Stimulated activated effector memory CD8-positive, alpha-beta T cell treated with anti-CD3 and anti-CD28 coated beads, Interleukin-12 subunit alpha, Interleukin-12 subunit beta, amount 100 ng/mL, for 72 hours (primary cell): ENCODE results near the gene DAZ3.
"Not testable (repeated sequence)": the region's sequence is repeated elsewhere in the genome, so short reads cannot be mapped to it uniquely, and the experiment has no call there.

Source experiments
- ATAC-seq: fragments of 150-1000 bp; cut with Tn5 transposase; 2 replicates; pipeline ENCODE4 v1.10.0; 2021
- DNase-seq, 2 donors: peaks; one replicate each; pipeline ENCODE4 v3.0.0; 2021 to 2022; ENCODE audit warnings: low spot score in 2 of 2
- H3K27ac Mint-ChIP-seq: one replicate; pipeline ENCODE4 v1.8.0; 2022; ENCODE audit warnings: mild to moderate bottlenecking, mixed read lengths
- H3K36me3 Mint-ChIP-seq: one replicate; pipeline ENCODE4 v1.8.0; 2022; ENCODE audit warnings: mild to moderate bottlenecking, mixed read lengths
- H3K4me1 Mint-ChIP-seq: one replicate; pipeline ENCODE4 v1.8.0; 2022; ENCODE audit warnings: mixed read lengths
- H3K4me3 Mint-ChIP-seq: one replicate; pipeline ENCODE4 v1.8.0; 2022; ENCODE audit warnings: mild to moderate bottlenecking, mixed read lengths
- H3K9me3 Mint-ChIP-seq: one replicate; pipeline ENCODE4 v1.8.0; 2022; ENCODE audit warnings: mixed read lengths

The DAZ3 gene

GRCh38 chrY:24813293-24813692 lies at the start of gene DAZ3:
DAZ3 (minus strand) TSS chrY:24813393; CDS start chrY:24813185, 208 bp downstream.
- H3K4me1 Mint-ChIP-seq, H3K27ac Mint-ChIP-seq, H3K36me3 Mint-ChIP-seq, H3K4me3 Mint-ChIP-seq, DNase-seq, ATAC-seq, H3K9me3 Mint-ChIP-seq: not testable (repeated sequence)

- not testable (repeated sequence) for ATAC-seq, DNase-seq, H3K36me3 Mint-ChIP-seq, H3K27ac Mint-ChIP-seq, H3K9me3 Mint-ChIP-seq, H3K4me3 Mint-ChIP-seq, H3K4me1 Mint-ChIP-seq
Observed at GRCh38 chrY:24833619-24834018, 20.4 kb upstream of the DAZ3 start, which contains the start of gene DAZ4. DAZ4 (plus strand) TSS chrY:24833919; CDS start chrY:24834127, 208 bp downstream.

- not testable (repeated sequence) for ATAC-seq, H3K9me3 Mint-ChIP-seq, H3K36me3 Mint-ChIP-seq, DNase-seq, H3K4me1 Mint-ChIP-seq, H3K27ac Mint-ChIP-seq, H3K4me3 Mint-ChIP-seq
Observed at GRCh38 chrY:24825069-24825468, 11.9 kb upstream of the DAZ3 start.

- not testable (repeated sequence) for H3K36me3 Mint-ChIP-seq, H3K4me1 Mint-ChIP-seq, H3K27ac Mint-ChIP-seq, H3K9me3 Mint-ChIP-seq, H3K4me3 Mint-ChIP-seq, ATAC-seq, DNase-seq
Observed at GRCh38 chrY:24824184-24824879, 11.1 kb upstream of the DAZ3 start.

GRCh38 chrY:24821836-24822235 lies 8.6 kb upstream of the DAZ3 start:
- not testable (repeated sequence) for H3K27ac Mint-ChIP-seq, H3K9me3 Mint-ChIP-seq, H3K4me3 Mint-ChIP-seq, H3K36me3 Mint-ChIP-seq, DNase-seq, ATAC-seq, H3K4me1 Mint-ChIP-seq
